Ishikawa (cell line): ENCODE measurements around the gene OR5F1.

Experiments
- CEBPB ChIP-seq: IDR thresholded peaks from 2 replicates; pipeline ENCODE4 v1.6.1; 2012
- CREB1 ChIP-seq: IDR thresholded peaks from 2 replicates; pipeline ENCODE4 v1.6.1; 2012; ENCODE audit warnings: low read depth
- EGR1 ChIP-seq: IDR thresholded peaks from 2 replicates; pipeline ENCODE4 v1.6.1; 2012
- EP300 ChIP-seq: IDR thresholded peaks from 2 replicates; pipeline ENCODE4 v1.6.1; 2012; ENCODE audit warnings: borderline replicate concordance
- FOXM1 ChIP-seq: IDR thresholded peaks from 2 replicates; pipeline ENCODE4 v1.6.1; 2012; ENCODE audit warnings: low read depth, borderline replicate concordance
- NFIC ChIP-seq: IDR thresholded peaks from 2 replicates; pipeline ENCODE4 v1.6.1; 2012
- RAD21 ChIP-seq: IDR thresholded peaks from 2 replicates; pipeline ENCODE4 v1.6.1; 2012; ENCODE audit warnings: low read depth
- TAF1 ChIP-seq: IDR thresholded peaks from 2 replicates; pipeline ENCODE4 v1.6.1; 2012; ENCODE audit warnings: low read depth, mild to moderate bottlenecking
- TCF12 ChIP-seq: IDR thresholded peaks from 2 replicates; pipeline ENCODE4 v1.6.1; 2012; ENCODE audit warnings: low read depth
- TEAD4 ChIP-seq: IDR thresholded peaks from 2 replicates; pipeline ENCODE4 v1.6.1; 2012
- YY1 ChIP-seq: IDR thresholded peaks from 2 replicates; pipeline ENCODE4 v1.6.1; 2012; ENCODE audit warnings: low read depth
- ZBTB7A ChIP-seq: IDR thresholded peaks from 2 replicates; pipeline ENCODE4 v1.6.1; 2012; ENCODE audit warnings: low read depth
- TF ChIP-seq, protein P1 (sequence below): IDR thresholded peaks from 2 replicates; pipeline ENCODE4 v1.6.1; 2012; ENCODE audit warnings: low read depth, mild to moderate bottlenecking
- TF ChIP-seq, protein P2 (sequence below): IDR thresholded peaks from 2 replicates; pipeline ENCODE4 v1.6.1; 2012
- TF ChIP-seq, protein P3 (sequence below): IDR thresholded peaks from 2 replicates; pipeline ENCODE4 v1.6.1; 2012

The OR5F1 gene

DNA sequence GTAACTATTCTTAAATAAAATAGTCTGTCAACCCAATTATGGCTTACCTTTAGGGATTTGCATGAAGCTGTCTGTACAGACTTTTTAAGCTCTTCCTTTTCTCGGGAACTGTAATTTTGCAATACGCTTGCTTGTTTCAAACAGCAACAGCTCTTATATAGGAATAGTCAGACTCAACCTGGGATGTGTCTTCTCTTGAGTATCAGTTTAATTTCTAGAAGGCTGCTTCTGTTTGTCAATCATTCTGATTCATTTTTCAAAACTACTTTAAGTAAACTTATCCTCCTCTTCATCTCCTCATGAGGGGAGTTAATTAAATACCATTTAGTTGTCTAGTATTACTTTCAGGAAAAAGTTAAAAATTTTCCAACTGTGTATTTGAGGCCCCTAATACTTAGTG is 24.6 kb downstream of the OR5F1 start, which contains the start of gene OR10AG1:
Gene OR10AG1 (minus strand): TSS at position 101 of the 400 bp plus-strand sequence. CDS start 38 bp downstream, at position 63.
- TF ChIP-seq CEBPB (no peak), TAF1 (no peak), RAD21 (no peak), TEAD4 (no peak), EGR1 (no peak), EP300 (no peak), YY1 (no peak), TCF12 (no peak), NFIC (no peak), ZBTB7A (no peak), FOXM1 (no peak), CREB1 (no peak)
- TF ChIP-seq, protein P1, sequence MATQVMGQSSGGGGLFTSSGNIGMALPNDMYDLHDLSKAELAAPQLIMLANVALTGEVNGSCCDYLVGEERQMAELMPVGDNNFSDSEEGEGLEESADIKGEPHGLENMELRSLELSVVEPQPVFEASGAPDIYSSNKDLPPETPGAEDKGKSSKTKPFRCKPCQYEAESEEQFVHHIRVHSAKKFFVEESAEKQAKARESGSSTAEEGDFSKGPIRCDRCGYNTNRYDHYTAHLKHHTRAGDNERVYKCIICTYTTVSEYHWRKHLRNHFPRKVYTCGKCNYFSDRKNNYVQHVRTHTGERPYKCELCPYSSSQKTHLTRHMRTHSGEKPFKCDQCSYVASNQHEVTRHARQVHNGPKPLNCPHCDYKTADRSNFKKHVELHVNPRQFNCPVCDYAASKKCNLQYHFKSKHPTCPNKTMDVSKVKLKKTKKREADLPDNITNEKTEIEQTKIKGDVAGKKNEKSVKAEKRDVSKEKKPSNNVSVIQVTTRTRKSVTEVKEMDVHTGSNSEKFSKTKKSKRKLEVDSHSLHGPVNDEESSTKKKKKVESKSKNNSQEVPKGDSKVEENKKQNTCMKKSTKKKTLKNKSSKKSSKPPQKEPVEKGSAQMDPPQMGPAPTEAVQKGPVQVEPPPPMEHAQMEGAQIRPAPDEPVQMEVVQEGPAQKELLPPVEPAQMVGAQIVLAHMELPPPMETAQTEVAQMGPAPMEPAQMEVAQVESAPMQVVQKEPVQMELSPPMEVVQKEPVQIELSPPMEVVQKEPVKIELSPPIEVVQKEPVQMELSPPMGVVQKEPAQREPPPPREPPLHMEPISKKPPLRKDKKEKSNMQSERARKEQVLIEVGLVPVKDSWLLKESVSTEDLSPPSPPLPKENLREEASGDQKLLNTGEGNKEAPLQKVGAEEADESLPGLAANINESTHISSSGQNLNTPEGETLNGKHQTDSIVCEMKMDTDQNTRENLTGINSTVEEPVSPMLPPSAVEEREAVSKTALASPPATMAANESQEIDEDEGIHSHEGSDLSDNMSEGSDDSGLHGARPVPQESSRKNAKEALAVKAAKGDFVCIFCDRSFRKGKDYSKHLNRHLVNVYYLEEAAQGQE = no peak
- TF ChIP-seq, protein P2, sequence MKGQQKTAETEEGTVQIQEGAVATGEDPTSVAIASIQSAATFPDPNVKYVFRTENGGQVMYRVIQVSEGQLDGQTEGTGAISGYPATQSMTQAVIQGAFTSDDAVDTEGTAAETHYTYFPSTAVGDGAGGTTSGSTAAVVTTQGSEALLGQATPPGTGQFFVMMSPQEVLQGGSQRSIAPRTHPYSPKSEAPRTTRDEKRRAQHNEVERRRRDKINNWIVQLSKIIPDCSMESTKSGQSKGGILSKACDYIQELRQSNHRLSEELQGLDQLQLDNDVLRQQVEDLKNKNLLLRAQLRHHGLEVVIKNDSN = no peak
- TF ChIP-seq, protein P3, sequence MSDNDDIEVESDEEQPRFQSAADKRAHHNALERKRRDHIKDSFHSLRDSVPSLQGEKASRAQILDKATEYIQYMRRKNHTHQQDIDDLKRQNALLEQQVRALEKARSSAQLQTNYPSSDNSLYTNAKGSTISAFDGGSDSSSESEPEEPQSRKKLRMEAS = no peak

DNA sequence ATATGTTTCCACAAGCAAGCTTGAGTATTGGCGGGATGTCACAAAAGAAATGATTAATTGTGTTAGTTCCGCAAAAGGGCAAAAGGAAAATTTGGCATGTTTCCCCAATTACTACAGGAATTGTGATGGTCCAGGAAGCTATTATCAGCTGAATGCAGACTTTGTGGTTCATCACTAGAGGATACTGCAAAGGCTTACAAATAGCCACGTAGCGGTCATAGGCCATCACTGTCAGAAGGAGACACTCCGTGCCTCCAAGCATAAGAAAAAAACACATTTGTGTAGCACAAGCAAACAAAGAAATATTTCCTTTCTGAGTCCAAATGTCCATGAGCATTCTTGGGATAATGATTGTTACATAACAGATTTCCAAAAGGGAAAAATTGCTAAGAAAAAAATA is 26.5 kb downstream of the OR5F1 start:
- TF ChIP-seq, protein P1 = no peak
- TF ChIP-seq FOXM1 = no peak
- TF ChIP-seq ZBTB7A = no peak
- no peak for TF ChIP-seq NFIC
- no peak for TF ChIP-seq RAD21
- TF ChIP-seq CEBPB = no peak
- no peak for TF ChIP-seq TEAD4
- TF ChIP-seq YY1 = no peak
- TF ChIP-seq, protein P3 = no peak
- TF ChIP-seq CREB1 = no peak
- no peak for TF ChIP-seq EP300
- no peak for TF ChIP-seq EGR1
- no peak for TF ChIP-seq TCF12
- TF ChIP-seq, protein P2 = no peak
- no peak for TF ChIP-seq TAF1

DNA sequence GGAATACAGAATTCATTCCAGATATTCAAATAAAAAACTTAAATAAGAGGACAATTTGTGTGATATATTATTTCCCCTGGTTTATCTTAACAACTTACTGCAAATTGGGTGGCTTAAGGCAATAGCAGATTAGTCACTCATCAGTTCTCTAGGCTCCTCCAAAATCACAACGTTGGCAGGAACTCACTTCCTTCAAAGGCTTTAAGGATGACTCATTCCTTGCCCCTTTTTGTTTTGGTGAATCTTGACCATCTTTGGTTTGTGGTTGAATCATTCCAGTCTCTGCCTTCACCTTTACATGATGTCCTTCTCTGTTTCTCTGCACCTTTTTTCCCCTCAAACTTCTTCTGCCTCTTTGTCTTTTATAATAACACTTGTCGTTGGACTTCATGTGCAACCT is 28.0 kb downstream of the OR5F1 start:
- no peak for TF ChIP-seq NFIC
- no peak for TF ChIP-seq ZBTB7A
- TF ChIP-seq YY1 = no peak
- TF ChIP-seq, protein P3 = no peak
- no peak for TF ChIP-seq EGR1
- no peak for TF ChIP-seq CREB1
- TF ChIP-seq TEAD4 = no peak

DNA sequence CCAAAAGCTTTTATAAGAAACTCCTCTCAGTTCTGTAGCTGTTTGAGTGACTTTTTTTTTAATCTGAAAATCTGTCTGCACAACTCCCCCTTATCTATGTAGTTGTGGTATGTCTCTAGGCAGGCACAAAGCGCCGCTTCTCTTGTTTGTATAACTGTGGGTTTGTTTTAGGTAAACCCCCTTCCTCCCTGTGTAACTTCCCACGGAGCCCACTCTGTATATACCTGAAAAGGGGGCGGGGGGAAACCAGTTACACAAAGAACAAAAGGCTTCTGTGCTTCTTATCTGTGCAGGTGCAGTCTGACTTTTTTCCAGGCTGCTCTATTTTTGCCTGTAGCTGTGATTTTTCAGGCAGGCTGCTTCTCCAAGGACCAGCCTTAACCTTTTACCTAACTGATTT is 37.9 kb downstream of the OR5F1 start:
- no peak for TF ChIP-seq EGR1
- TF ChIP-seq TAF1 = no peak
- TF ChIP-seq, protein P1 = no peak
- TF ChIP-seq, protein P3 = no peak
- TF ChIP-seq NFIC = no peak
- TF ChIP-seq FOXM1 = no peak
- no peak for TF ChIP-seq TCF12
- TF ChIP-seq, protein P2 = no peak
